T follicular helper cell (primary cell): ENCODE measurements around the gene MIA2.
"Not testable (repeated sequence)": the region's sequence is repeated elsewhere in the genome, so short reads cannot be mapped to it uniquely, and the experiment has no call there.

Experiments used
- DNase-seq: peaks from one replicate; pipeline ENCODE4 v3.0.0-alpha.2; 2020; ENCODE audit warnings: low read depth

MIA2 gene

GRCh38 chr14:39339003-39339402, 105.3 kb downstream of the MIA2 start:
- no peak for DNase-seq

DNA sequence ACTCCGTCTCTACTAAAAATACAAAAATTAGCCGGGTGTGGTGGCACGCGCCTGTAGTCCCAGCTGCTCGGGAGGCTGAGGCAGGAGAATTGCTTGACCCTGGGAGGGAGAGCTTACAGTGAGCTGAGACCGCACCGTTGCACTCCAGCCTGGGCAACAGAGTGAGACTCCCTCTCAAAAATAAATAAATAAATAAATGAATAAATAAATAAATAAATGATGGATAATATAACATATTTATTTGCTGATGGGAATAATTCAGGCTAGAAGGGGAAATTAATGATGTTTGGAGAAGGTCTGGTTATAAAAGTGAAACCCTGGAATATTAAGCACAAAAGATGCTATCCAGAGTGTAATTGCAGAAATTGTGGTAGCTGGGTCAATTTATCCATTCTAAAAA, 107.4 kb downstream of the MIA2 start:
- DNase-seq: not testable (repeated sequence)

GRCh38 chr14:39342768-39343167, 109.1 kb downstream of the MIA2 start:
- no peak for DNase-seq

GRCh38 chr14:39343614-39344013, 109.9 kb downstream of the MIA2 start:
- no peak for DNase-seq

- DNase-seq: no peak
Observed at GRCh38 chr14:39350866-39351265, 117.2 kb downstream of the MIA2 start.

DNA sequence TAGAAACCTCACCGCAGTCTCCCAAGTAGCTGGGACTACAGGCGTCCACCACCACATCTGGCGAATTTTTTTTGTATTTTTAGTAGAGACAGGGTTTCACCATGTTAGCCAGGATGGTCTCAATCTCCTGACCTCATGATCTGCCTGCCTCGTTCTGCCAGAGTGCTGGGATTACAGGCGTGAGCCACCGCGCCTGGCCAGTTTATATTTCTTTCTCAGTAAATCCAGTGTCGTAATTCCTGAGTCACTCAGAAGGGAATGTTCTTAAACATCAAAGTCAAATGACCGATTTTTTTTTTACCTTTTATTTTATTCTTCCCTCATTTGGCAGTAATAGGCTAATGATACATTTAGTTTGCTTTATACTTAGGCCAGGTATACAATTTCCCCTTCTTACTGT, 118.0 kb downstream of the MIA2 start:
- DNase-seq: no peak

GRCh38 chr14:39359069-39359468, 125.4 kb downstream of the MIA2 start:
- not testable (repeated sequence) for DNase-seq

DNA sequence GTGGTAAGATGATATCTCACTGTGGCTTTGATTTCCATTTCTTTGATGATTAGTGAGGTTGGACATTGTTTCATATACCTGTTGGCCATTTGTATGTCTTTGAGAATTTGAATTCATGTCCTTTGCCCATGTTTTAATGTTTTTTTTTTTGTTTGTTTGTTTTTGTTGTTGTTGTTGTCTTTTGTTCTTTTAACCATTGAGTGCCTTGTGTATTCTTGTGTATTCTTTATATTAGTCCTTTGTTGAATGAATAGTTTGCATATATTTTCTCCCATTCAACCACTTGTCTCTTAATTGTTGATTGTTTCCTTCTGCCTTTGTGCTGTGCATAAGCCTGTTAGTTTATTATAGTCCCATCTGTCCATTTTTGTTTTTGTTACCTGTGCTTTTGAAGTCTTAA, 126.6 kb downstream of the MIA2 start:
- no peak for DNase-seq

GRCh38 chr14:39361556-39361955, 127.8 kb downstream of the MIA2 start:
- not testable (repeated sequence) for DNase-seq

GRCh38 chr14:39364509-39364908, 130.8 kb downstream of the MIA2 start:
- DNase-seq: no peak

DNA sequence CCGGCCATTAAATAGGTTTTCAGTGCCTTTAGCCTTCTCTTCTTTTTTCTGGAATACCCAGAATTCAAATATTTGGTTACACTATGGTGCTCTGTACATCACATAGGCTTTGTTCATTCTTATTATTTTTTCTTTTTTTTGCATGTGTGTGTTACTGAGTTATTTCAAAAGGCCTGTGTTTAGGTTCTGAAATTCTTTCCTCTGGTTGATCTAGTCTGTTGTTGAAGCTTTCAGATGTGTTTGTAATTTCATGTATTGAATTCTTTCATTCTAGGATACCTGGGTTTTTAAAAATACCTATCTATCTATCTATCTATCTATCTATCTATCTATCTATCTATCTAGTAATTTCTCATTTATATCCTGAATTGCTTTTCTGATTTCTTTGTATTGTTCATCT, 131.6 kb downstream of the MIA2 start:
- no peak for DNase-seq

GRCh38 chr14:39366460-39367386, 133.0 kb downstream of the MIA2 start:
- DNase-seq: no peak

DNA sequence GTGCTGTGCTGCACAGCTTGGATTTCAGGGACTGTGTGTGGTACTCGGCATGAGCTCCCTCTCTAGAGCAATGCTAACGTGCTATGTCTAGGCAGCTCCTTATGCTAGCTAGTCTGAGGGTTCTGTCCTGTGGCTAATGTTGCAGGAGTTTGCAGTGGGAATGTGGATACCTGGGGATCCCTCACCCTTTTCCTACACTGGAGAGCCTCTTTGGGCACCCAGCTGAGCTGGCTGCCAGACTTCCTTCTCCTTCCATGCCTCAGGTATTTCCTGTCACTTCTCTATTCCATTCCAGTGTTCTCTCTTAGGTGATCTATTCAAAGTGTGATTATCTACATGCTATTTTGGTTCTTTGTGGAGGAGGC, 133.7 kb downstream of the MIA2 start:
- no peak for DNase-seq

- DNase-seq: no peak
Observed at GRCh38 chr14:39368261-39368959, 134.7 kb downstream of the MIA2 start.

- no peak for DNase-seq
Observed at GRCh38 chr14:39369029-39369428, 135.3 kb downstream of the MIA2 start.

DNA sequence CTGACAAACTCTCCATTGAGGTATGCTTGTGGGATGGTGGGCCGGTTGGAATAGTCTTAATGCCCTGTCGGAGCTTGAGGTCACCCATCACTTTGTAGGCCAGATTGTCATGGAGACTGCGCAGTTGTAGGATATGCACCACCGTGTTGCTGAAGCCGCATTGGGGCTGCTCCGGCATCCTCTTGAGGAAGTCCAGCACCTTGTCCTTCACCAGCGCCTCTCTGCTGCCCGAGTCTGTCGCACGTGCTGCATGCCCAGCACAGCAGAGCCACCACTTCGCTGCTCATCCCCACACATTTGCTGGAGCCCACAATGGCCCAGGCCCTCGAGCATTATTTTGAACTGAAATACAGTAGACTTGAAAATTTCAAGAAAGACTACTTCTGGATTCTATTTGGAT, 136.7 kb downstream of the MIA2 start:
- no peak for DNase-seq

DNA sequence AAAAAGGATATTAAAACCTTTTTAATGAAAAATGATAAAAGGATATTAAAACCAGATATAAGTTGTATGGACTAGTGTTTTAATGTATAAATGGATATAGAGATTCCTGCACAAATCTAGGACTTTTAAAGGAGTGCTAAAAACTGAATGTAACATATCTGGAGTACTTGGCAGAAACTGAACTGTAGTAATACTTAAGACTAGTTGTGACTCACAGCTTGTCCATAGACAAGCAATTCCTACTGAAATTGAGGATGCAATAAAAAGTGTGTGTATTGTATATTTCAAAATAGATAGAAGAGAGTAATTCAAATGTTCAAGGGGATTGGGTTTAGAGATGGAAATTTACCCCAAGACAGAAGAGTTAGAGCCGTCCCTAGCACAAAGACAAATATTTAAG, 138.9 kb downstream of the MIA2 start:
- no peak for DNase-seq

GRCh38 chr14:39374851-39375250, 141.1 kb downstream of the MIA2 start:
- no peak for DNase-seq

- DNase-seq: no peak
Observed at GRCh38 chr14:39376667-39377403, 143.1 kb downstream of the MIA2 start.

DNA sequence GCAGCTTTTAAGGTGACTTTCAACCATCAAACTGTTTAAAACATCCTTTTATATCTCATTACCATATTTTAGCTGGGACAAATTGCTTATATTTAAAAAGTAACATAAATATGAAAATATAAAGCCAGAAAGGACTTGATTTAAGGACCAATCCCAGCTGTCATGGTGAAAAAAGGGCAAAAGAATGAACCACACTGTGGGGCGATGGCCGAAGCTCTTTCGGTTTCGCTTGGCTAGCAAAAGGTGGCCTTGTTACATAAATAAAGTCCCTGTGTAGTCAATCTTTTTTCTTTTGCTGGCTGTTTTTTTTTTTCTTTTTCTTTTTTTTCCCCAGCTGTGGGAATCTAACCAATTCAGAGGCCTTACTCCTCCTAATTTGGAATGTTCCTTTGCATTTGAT, 147.7 kb downstream of the MIA2 start:
- no peak for DNase-seq

- DNase-seq: no peak
Observed at GRCh38 chr14:39382463-39382862, 148.7 kb downstream of the MIA2 start.

DNA sequence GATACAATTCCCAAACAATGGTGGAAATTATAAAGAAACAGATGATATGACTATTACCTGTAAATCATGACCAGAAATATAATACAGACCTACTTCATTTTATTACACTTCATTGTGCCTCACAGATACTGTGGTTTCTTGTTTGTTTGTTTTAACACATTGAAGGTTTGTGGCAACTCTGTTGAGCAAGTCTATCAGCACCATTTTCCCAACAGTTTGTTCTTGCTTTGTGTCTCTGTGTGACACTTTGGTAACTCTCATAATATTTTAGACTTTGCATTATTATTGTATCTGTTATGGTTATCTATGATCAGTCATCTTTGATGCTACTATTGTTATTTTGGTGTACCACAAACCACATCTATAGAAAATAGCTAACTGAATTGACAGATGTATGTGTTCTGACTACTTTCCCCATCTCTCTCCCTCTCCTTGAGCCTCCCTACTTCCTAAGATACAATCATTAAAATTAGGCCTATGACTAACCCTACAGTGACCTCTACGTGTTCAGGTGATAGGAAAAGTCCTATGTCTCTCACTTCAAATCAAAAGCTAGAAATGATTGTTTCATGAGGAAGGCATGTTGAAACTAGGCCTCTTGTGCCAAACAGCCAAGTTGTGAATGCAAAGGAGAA, 149.4 kb downstream of the MIA2 start:
- no peak for DNase-seq
